IPS DF 6.9 (cell line): Measurements from ENCODE around the gene FRA10AC1.

Experiments
- DNase-seq: peaks from one replicate; pipeline ENCODE4 v3.0.0-alpha.2; 2013; ENCODE audit warnings: low read depth, low spot score
- H3K27ac ChIP-seq: one replicate; pipeline ENCODE4 v1.5.1; 2013; ENCODE audit warnings: low read length, control low read depth
- H3K27me3 ChIP-seq: 2 replicates; pipeline ENCODE4 v1.6.1; 2013; ENCODE audit warnings: mild to moderate bottlenecking, low read length; ENCODE audit not compliant: control insufficient read depth, insufficient read depth
- H3K36me3 ChIP-seq: 2 replicates; pipeline ENCODE4 v1.6.1; 2013; ENCODE audit warnings: low read length; ENCODE audit not compliant: control insufficient read depth, insufficient read depth
- H3K4me1 ChIP-seq: 2 replicates; pipeline ENCODE4 v1.6.1; 2013; ENCODE audit warnings: low read length; ENCODE audit not compliant: control insufficient read depth, insufficient read depth
- H3K4me3 ChIP-seq: 2 replicates; pipeline ENCODE4 v1.5.1; 2013; ENCODE audit warnings: mild to moderate bottlenecking, low read length
- H3K9me3 ChIP-seq: 2 replicates; pipeline ENCODE4 v1.6.1; 2013; ENCODE audit warnings: low read length, inconsistent platforms; ENCODE audit not compliant: control insufficient read depth, insufficient read depth
- WGBS: extraction: QIAGEN DNeasy Blood & Tissue Kit; methylation state at CpG from one replicate; pipeline ENCODE4 v1.1.7; 2013; ENCODE audit warnings: mixed read lengths, missing lambda C conversion rate; ENCODE audit not compliant: insufficient read length, insufficient coverage; 5-methylcytosine and 5-hydroxymethylcytosine counted together

Gene FRA10AC1

DNA sequence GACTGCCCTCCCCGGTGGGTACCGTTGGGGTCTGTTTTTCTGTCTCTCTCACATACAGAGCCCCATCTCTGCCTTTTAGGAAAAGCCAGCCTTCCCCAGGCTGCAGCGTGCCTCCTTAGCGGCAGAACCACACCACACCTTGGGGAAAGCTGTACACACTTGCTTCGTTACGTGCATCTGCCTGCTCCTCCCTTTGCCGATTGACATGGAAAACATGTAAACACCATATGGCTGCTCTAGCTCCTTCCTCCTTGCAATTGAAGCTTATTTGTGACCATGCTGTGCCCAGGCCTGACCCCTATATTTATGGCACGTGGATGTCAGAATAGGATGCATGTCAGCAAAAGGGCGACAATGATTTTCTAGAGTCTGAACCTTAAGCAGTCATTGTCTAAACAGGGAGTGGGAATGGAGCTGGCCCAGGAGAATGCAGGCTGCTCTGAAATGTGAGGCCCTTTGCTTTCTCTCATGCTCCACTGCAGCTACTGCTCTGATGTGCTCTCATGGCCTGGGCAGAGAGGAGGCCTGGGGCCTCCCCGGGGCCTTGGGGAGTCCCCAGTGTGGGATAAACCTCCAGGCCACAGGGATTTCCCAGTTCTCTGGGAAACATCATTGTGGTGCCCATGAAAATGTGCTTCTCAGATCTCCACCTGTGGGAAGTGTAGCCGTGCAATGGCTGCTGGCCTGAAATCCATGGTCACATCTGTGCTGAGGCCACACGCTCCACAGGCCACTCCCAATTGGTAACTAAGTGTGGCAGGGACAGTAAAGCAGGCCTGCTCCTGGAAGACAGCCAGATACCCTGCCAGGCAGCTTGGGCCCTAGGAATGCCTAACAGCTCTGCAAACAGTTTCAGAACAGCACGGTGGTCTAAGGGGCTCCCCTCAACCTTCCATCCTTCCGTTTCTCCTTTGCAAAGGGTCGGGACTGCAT, 71.5 kb downstream of the FRA10AC1 start:
- no peaks in the 10 kb centered on the region for H3K9me3 ChIP-seq
- no peak overlapping the region for H3K4me3 ChIP-seq
- no peaks in the 10 kb centered on the region for H3K4me1 ChIP-seq
- H3K36me3 ChIP-seq, result no peaks in the 10 kb centered on the region
- no peak overlapping the region for H3K27ac ChIP-seq
- no peak for DNase-seq
- no CpG with 5 or more reads among the region's 15 CpGs for WGBS
- H3K27me3 ChIP-seq, result no peaks in the 10 kb centered on the region

DNA sequence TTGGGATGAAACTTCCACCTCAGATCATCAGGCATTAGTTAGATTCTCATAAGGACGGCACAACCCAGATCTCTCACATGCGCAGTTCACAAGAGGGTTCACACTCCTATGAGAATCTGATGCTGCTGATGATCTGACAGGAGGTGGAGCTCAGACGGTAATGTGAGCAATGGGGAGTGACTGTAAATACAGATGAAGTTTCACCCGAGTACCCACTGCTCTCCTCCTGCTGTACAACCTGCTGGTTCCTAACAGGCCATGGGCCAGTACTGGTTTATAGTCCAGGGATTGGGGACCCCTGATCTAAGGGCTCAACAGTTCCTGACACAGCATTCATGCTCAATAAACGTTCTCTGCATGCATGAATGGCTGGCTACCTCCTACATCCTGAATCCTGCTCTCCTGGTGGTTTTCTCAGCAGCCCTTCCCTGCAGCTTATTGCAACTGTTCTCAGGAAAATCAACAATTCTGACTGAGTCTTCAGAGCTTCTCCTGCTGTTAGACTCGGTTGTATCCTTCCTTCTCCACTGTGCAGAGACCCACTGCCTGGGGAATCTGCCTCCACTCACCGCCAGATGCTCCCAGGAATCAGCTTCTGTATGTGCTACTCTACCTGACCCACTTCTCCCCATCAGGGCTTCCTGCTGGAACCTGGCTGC, 72.6 kb downstream of the FRA10AC1 start:
- no peaks in the 10 kb centered on the region for H3K9me3 ChIP-seq
- DNase-seq, result no peak
- H3K36me3 ChIP-seq, result no peaks in the 10 kb centered on the region
- H3K27ac ChIP-seq, result no peak overlapping the region
- no peaks in the 10 kb centered on the region for H3K27me3 ChIP-seq
- no peak overlapping the region for H3K4me3 ChIP-seq
- no peaks in the 10 kb centered on the region for H3K4me1 ChIP-seq
- no CpG with 5 or more reads among the region's 7 CpGs for WGBS

DNA sequence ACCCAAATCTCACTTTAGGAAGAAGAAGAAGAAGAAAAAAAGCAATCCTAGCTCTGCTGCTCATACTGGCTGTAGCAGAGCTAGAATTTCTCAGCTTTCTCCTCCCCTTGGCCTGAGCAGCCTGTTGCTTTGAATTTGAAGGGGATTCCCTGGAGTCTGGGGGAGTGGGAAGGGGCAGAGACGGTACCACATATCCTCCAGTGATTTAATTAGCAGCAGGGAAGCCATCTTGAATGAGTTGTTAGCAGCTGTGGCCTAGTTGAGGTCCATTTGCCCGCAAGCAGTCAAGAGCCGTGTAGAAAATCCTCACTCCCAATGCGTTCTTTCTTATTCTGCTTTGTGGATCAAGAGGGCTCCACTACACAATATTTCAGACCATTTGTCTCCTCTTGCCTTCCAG, 73.5 kb downstream of the FRA10AC1 start:
- H3K27me3 ChIP-seq, result no peaks in the 10 kb centered on the region
- DNase-seq, result no peak
- no peaks in the 10 kb centered on the region for H3K9me3 ChIP-seq
- no peak overlapping the region for H3K4me3 ChIP-seq
- no peak overlapping the region for H3K27ac ChIP-seq
- H3K4me1 ChIP-seq, result no peaks in the 10 kb centered on the region
- no peaks in the 10 kb centered on the region for H3K36me3 ChIP-seq
- no CpG with 5 or more reads among the region's 4 CpGs for WGBS

DNA sequence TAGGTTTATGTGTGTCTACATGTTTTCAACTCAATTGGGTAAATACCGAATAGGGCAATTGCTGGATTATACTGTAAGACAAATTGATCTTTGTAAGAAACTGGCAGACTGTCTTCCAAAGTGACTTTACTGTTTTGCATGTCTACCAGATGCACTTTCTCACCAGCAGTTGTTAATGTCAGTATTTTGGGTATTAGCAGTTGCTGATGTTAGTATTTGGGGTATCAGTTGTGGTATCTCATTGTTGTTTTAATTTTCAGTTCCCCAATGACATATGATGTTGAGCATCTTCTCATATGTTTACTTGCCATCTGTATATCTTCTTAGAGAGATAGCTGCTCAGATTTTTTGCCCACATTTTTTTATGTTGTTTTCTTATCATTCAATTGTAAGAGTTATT, 79.5 kb downstream of the FRA10AC1 start:
- H3K27me3 ChIP-seq, result no peaks in the 10 kb centered on the region
- no peak overlapping the region for H3K4me3 ChIP-seq
- H3K9me3 ChIP-seq, result no peaks in the 10 kb centered on the region
- H3K4me1 ChIP-seq, result no peaks in the 10 kb centered on the region
- no peak for DNase-seq
- whole genome bisulfite sequencing, result no CpG with 5 or more reads among the region's 1 CpG
- H3K36me3 ChIP-seq, result no peaks in the 10 kb centered on the region
- H3K27ac ChIP-seq, result no peak overlapping the region

DNA sequence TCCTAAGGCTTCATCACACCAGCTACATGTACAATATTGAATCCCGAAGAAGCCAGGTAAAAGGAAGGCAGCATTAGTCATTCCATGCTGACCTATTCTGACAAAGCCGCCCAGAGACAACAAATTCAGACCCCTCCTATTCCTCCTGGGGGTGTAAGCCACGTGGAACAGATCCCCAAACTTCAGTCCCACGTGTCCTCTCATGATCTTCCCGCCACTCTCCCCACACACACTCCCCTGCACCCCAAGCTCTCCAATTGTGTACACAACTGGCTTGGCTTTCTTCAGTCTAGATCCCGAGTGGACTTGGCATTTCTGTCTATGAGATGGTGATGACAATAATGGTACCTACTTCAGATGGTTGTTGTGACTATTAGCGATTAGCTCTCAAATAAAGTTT, 81.5 kb downstream of the FRA10AC1 start:
- no CpG with 5 or more reads among the region's 7 CpGs for WGBS
- Histone ChIP-seq H3K36me3 (no peaks in the 10 kb centered on the region), H3K4me1 (no peaks in the 10 kb centered on the region), H3K27me3 (no peaks in the 10 kb centered on the region), H3K27ac (no peak overlapping the region), H3K4me3 (no peak overlapping the region), H3K9me3 (no peaks in the 10 kb centered on the region)
- DNase-seq, result no peak
